HCT116 (cell line): ENCODE measurements around the gene ATG2B. TPM values are rescaled to one million over a fixed set of nuclear protein-coding genes. Genes with fewer than 3 reads are reported as not detected.

Experiments used
- ATAC-seq: fragments of 200-7000 bp; cut with Tn5 transposase; 2 replicates; pipeline ENCODE4 v1.9.1; 2020; ENCODE audit warnings: mild to moderate bottlenecking, moderate library complexity
- BruUV-seq: library from RNA; stranded (reverse); fragments of 400-500 nt; replicated peaks from 2 replicates; lab custom pipeline; 2021; lab: Mats Ljungman, UMichigan
- CTCF ChIA-PET: fragments of 300-600 bp; sonication (Branson Sonifier 250); formaldehyde crosslinking; loops from one replicate; lab custom pipeline; 2021; ENCODE audit warnings: antibody characterized with exemption; lab: Charles Lee
- POLR2A ChIA-PET: fragments of 300-600, 350-600 bp; sonication (Branson Sonifier 250); formaldehyde crosslinking; loops from one replicate; lab custom pipeline; 2021; ENCODE audit warnings: antibody characterized with exemption; lab: Charles Lee
- RAD21 ChIA-PET, 2 experiments: fragments of 300-600 bp; sonication (Branson Sonifier 250); formaldehyde crosslinking; loops; one replicate each; lab custom pipeline; 2023; ENCODE audit warnings: low total read pairs in 2 of 2; ENCODE audit not compliant: uncharacterized antibody in 2 of 2, unreplicated experiment in 2 of 2, low non-redundant PET in 1 of 2; lab: Charles Lee
- DNase-seq: peaks from one replicate; pipeline ENCODE4 v3.0.0-alpha.2; 2010; ENCODE audit warnings: low read depth, low spot score
- H2AFZ ChIP-seq: fragments of 200-600 bp; shearing (Covaris generic), sonication (generic); 2 replicates; pipeline ENCODE4 v1.6.1; 2017; ENCODE audit warnings: low read depth, mixed run types, mixed read lengths, antibody characterized with exemption, low read length; ENCODE audit not compliant: poor library complexity, severe bottlenecking
- H3K27ac ChIP-seq: 2 replicates; pipeline ENCODE4 v1.5.1; 2012; ENCODE audit warnings: low read depth, low read length
- H3K27me3 ChIP-seq: fragments of 200-600 bp; sonication (generic); 2 replicates; pipeline ENCODE4 v1.6.1; 2016; ENCODE audit warnings: mixed run types, low read length, mixed read lengths; ENCODE audit not compliant: insufficient read depth
- H3K36me3 ChIP-seq, 2 experiments: fragments of 200-500 bp in 1 of 2; fragments of 200-600 bp in 1 of 2; sonication (Bioruptor generic) in 1 of 2; sonication (generic) in 1 of 2; 2 replicates each; pipeline versions ENCODE4 v1.5.1 to v1.6.1; 2014 to 2016; ENCODE audit warnings: low read length in 2 of 2, inconsistent platforms in 1 of 2, mixed read lengths in 1 of 2, mixed run types in 1 of 2; ENCODE audit not compliant: insufficient read depth in 2 of 2, control insufficient read depth in 1 of 2
- H3K4me1 ChIP-seq, 2 experiments: fragments of 200-600 bp in 1 of 2; sonication (generic) in 1 of 2; 2 replicates each; pipeline versions ENCODE4 v1.5.1 to v1.6.1; 2012 to 2017; ENCODE audit warnings: low read length in 2 of 2, inconsistent platforms in 1 of 2, mild to moderate bottlenecking in 1 of 2, mixed read lengths in 1 of 2, mixed run types in 1 of 2, moderate library complexity in 1 of 2; ENCODE audit not compliant: insufficient read depth in 2 of 2, control insufficient read depth in 1 of 2
- H3K4me2 ChIP-seq: fragments of 200-600 bp; sonication (generic); 2 replicates; pipeline ENCODE4 v1.6.1; 2017; ENCODE audit warnings: mixed run types, low read length, mixed read lengths
- H3K4me3 ChIP-seq, 2 experiments: fragments of 200-600 bp in 1 of 2; sonication (generic) in 1 of 2; replicated peaks in 1 of 2; 2 replicates each; pipeline ENCODE4 v1.5.1; 2011 to 2016; ENCODE audit warnings: low read length in 2 of 2, control low read depth in 1 of 2, low read depth in 1 of 2, mild to moderate bottlenecking in 1 of 2, mixed read lengths in 1 of 2, mixed run types in 1 of 2
- H3K79me2 ChIP-seq: fragments of 200-600 bp; sonication (generic); 2 replicates; pipeline ENCODE4 v1.6.1; 2017; ENCODE audit warnings: mild to moderate bottlenecking, mixed run types, low read length, moderate library complexity, mixed read lengths; ENCODE audit not compliant: insufficient read depth
- H3K9ac ChIP-seq: fragments of 200-600 bp; sonication (generic); 2 replicates; pipeline ENCODE4 v1.6.1; 2016; ENCODE audit warnings: low read length, mixed read lengths
- H3K9me2 ChIP-seq: fragments of 200-600 bp; sonication (generic), shearing (Covaris generic); 2 replicates; pipeline ENCODE4 v1.6.1; 2017; ENCODE audit warnings: mixed run types, mild to moderate bottlenecking, moderate library complexity; ENCODE audit not compliant: insufficient read depth
- H3K9me3 ChIP-seq, 2 experiments: fragments of 200-500 bp in 1 of 2; fragments of 200-600 bp in 1 of 2; sonication (Bioruptor generic) in 1 of 2; sonication (generic) in 1 of 2; 2 replicates each; pipeline ENCODE4 v1.6.1; 2014 to 2017; ENCODE audit warnings: low read length in 2 of 2, mixed read lengths in 2 of 2, inconsistent platforms in 1 of 2, low read depth in 1 of 2, mild to moderate bottlenecking in 1 of 2, mixed run types in 1 of 2, moderate library complexity in 1 of 2; ENCODE audit not compliant: control insufficient read depth in 1 of 2, insufficient read depth in 1 of 2
- H4K20me1 ChIP-seq: fragments of 200-600 bp; sonication (generic), shearing (Covaris generic); 2 replicates; pipeline ENCODE4 v1.6.1; 2017; ENCODE audit warnings: mixed run types, mild to moderate bottlenecking, moderate library complexity; ENCODE audit not compliant: insufficient read depth
- ATF3 ChIP-seq: IDR thresholded peaks from 2 replicates; pipeline ENCODE4 v1.6.1; 2012
- CBX3 ChIP-seq: IDR thresholded peaks from 2 replicates; pipeline ENCODE4 v1.6.1; 2012; ENCODE audit warnings: low read depth
- EGR1 ChIP-seq: IDR thresholded peaks from 2 replicates; pipeline ENCODE4 v1.6.1; 2012; ENCODE audit warnings: low read depth
- EZH2phosphoT487 ChIP-seq: fragments of 200-600 bp; IDR thresholded peaks from 2 replicates; pipeline ENCODE4 v1.6.1; 2018; ENCODE audit warnings: antibody characterized with exemption, borderline replicate concordance
- FOSL1 ChIP-seq: IDR thresholded peaks from 2 replicates; pipeline ENCODE4 v1.6.1; 2012; ENCODE audit warnings: low read depth
- JUND ChIP-seq: IDR thresholded peaks from 2 replicates; pipeline ENCODE4 v1.6.1; 2012
- MAX ChIP-seq: IDR thresholded peaks from 2 replicates; pipeline ENCODE4 v1.6.1; 2012
- POLR2A ChIP-seq: IDR thresholded peaks from 2 replicates; pipeline ENCODE4 v1.7.0; 2011; ENCODE audit warnings: borderline replicate concordance; ENCODE audit not compliant: insufficient read depth, insufficient read length; ENCODE audit errors: extremely low read depth
- SP1 ChIP-seq: IDR thresholded peaks from 2 replicates; pipeline ENCODE4 v1.6.1; 2012; ENCODE audit warnings: low read depth
- YY1 ChIP-seq: IDR thresholded peaks from 2 replicates; pipeline ENCODE4 v1.6.1; 2011; ENCODE audit warnings: low read length, low read depth, moderate library complexity, mild to moderate bottlenecking; ENCODE audit not compliant: insufficient replicate concordance; ENCODE audit errors: extremely low read depth
- ZBTB33 ChIP-seq: IDR thresholded peaks from 2 replicates; pipeline ENCODE4 v1.6.1; 2011; ENCODE audit warnings: mild to moderate bottlenecking, low read length, moderate library complexity; ENCODE audit not compliant: insufficient replicate concordance; ENCODE audit errors: extremely low read depth
- ZFX ChIP-seq: fragments of 450-650 bp; IDR thresholded peaks from 2 replicates; pipeline ENCODE4 v1.6.1; 2017
- intact Hi-C: fragments of 100-400 bp; cut with micrococcal nuclease; formaldehyde crosslinking; loops from 2 replicates; pipeline ENCODE4 v1.10.0; 2022
- total RNA-seq: library from RNA; stranded (reverse); gene quantifications from one replicate; pipeline ENCODE4 v1.2.1, GENCODE V29; 2021; ENCODE audit not compliant: unreplicated experiment

The ATG2B gene
- total RNA-seq, 1 experiment from 2014 or later = 6.4 TPM

- ChIA-PET POLR2A (no interaction called here), RAD21 (no interaction called here), CTCF (no interaction called here)
- Histone ChIP-seq H3K36me3 (no peaks in the 10 kb centered on the region), H2AFZ (no peak overlapping the region), H3K4me2 (no peak overlapping the region), H3K9me3 (no peaks in the 10 kb centered on the region), H3K9me2 (no peaks in the 10 kb centered on the region), H3K9ac (no peak overlapping the region), H4K20me1 (no peaks in the 10 kb centered on the region), H3K27me3 (no peaks in the 10 kb centered on the region), H3K4me3 (no peak overlapping the region), H3K27ac (no peak overlapping the region), H3K4me1 (peaks cover 11 to 20% of the 10 kb centered on the region in 2 experiments; a peak in 2 of 4 replicates), H3K79me2 (peaks cover 21% of the 10 kb centered on the region)
- DNase-seq = no peak
- no peak for ATAC-seq
- intact Hi-C loops = loop anchor here (10.0 kb wide), 1 partner anchor 145 kb away; the partner anchor contains the start of gene PAPOLA
- no TSS peak for BruUV-seq
- TF ChIP-seq YY1 (no peak), ATF3 (no peak), EZH2phosphoT487 (no peak), ZFX (no peak), FOSL1 (no peak), MAX (no peak), SP1 (no peak), EGR1 (no peak), ZBTB33 (no peak), POLR2A (no peak), CBX3 (no peak), JUND (no peak)
- TF ChIP-seq, all 23 proteins: peak for 0
These were observed 3.2 kb downstream of the ATG2B start for GRCh38 chr14:96359959-96360358.
